ENCODE measurements around the gene ROPN1B.
"Not testable (repeated sequence)": the region's sequence is repeated elsewhere in the genome, so short reads cannot be mapped to it uniquely, and the experiment has no call there.

ROPN1B gene

DNA sequence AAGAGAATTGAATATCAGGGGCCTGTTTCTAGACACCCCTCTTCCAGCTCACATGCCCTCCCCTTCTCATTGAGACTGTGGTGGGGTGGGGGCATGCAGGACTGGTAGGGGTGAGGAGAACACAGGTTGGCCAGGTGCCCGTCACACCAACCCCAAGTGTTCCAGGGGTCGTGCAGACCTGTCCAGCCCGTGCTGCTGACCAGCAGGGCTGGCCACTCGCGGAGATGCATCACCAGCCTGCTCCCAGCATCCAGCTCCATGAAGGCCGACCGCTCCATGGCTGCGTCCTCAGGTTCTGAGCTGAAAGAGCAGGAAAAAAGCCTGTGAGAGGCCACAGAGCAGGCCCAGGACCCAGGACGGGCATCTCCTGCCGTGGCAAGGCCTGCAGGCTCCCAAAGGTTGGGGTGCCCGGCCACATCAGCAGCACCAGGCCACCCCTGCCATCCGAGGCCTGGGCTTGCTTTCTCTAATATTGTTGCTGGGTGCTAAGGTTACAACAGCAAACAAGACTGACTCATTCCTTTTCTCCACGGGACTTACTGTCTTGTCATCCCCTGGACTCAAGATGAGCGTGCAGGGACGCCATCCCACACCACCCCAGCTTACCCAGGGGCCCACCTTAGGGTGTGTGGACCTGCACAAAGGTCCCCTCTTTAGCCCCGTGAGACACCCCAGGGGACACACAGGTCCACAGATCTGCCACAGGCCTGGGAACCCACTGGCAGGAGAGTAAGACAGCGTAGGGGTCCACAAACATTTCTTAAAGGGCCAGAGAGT lies 35.4 kb upstream of the ROPN1B start:
- H3K36me3 ChIP-seq (ENCODE audit: control insufficient read depth in 2 of 2, insufficient read depth in 2 of 2, low read length in 2 of 2); H3K4me3 ChIP-seq (ENCODE audit: low read length in 2 of 2); H3K27me3 ChIP-seq (ENCODE audit: control insufficient read depth in 1 of 2, insufficient read depth in 2 of 2, low read length in 2 of 2); H3K9me3 ChIP-seq (ENCODE audit: control insufficient read depth in 2 of 2, low read length in 2 of 2); H3K4me1 ChIP-seq (ENCODE audit: control insufficient read depth, insufficient read depth, low read length); H3K27ac ChIP-seq (ENCODE audit: low read length); H3K9ac ChIP-seq (ENCODE audit: low read length in 2 of 2): not testable (repeated sequence)

DNA sequence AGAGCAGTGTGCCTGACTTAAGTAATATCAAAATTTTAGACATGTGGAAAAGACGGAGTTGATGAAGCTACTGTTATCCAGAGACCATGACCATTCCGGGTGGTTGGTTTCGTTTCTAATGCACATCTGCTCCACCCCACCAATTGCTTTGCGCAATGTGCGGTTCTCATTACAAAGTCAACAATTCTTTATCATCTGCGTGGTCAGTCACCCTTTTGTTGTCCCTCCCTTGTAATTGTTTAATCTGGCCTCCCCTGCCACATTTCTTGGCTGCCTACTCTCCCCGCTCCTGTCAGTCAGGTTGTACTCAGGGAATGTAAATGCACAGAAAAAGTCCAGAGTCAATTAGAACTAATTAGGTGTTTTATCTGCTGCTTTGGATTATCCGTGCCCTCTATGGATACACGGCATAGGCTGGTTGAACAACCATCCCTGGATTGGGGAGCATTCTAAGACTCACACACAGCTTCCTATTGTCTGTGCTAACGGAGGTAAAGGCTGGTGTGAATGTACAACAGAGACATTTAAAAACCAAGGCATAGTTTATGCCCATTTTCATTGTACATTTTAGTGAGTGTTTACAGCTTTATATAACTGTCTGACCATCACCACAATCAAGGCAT lies 33.6 kb upstream of the ROPN1B start:
- H3K4me3 ChIP-seq (ENCODE audit: low read length in 2 of 2); H3K36me3 ChIP-seq (ENCODE audit: control insufficient read depth in 2 of 2, insufficient read depth in 2 of 2, low read length in 2 of 2); H3K9ac ChIP-seq (ENCODE audit: low read length in 2 of 2); H3K4me1 ChIP-seq (ENCODE audit: control insufficient read depth, insufficient read depth, low read length); H3K27me3 ChIP-seq (ENCODE audit: control insufficient read depth in 1 of 2, insufficient read depth in 2 of 2, low read length in 2 of 2); H3K9me3 ChIP-seq (ENCODE audit: control insufficient read depth in 2 of 2, low read length in 2 of 2); H3K27ac ChIP-seq (ENCODE audit: low read length): not testable (repeated sequence)

DNA sequence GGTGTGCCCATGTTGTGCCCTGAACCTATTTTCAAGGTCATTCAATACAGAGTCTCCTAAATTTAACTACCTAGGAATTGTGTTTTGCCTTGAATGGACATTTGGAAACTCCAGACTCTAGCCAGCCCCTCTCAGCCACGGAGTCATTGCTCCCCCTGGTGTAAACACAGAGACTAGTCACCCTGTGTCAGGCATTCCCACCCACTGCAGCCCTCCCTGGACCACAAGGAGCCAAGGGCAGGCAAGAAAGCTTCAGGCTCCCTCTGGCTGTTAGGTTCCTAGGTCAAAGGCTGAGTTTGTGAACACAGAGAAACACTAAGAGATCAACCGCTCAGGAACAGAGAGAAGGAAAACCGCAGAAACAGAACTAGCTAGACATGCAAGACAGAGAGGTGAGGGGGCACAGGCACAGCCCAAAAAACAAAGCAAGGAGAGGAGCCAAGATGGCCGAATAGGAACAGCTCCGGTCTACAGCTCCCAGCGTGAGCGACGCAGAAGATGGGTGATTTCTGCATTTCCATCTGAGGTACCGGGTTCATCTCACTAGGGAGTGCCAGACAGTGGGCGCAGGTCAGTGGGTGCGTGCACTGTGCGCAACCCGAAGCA lies 32.7 kb upstream of the ROPN1B start:
- H3K9ac ChIP-seq (ENCODE audit: low read length in 2 of 2); H3K36me3 ChIP-seq (ENCODE audit: control insufficient read depth in 2 of 2, insufficient read depth in 2 of 2, low read length in 2 of 2); H3K27ac ChIP-seq (ENCODE audit: low read length); H3K27me3 ChIP-seq (ENCODE audit: control insufficient read depth in 1 of 2, insufficient read depth in 2 of 2, low read length in 2 of 2); H3K4me1 ChIP-seq (ENCODE audit: control insufficient read depth, insufficient read depth, low read length); H3K4me3 ChIP-seq (ENCODE audit: low read length in 2 of 2); H3K9me3 ChIP-seq (ENCODE audit: control insufficient read depth in 2 of 2, low read length in 2 of 2): not testable (repeated sequence)

DNA sequence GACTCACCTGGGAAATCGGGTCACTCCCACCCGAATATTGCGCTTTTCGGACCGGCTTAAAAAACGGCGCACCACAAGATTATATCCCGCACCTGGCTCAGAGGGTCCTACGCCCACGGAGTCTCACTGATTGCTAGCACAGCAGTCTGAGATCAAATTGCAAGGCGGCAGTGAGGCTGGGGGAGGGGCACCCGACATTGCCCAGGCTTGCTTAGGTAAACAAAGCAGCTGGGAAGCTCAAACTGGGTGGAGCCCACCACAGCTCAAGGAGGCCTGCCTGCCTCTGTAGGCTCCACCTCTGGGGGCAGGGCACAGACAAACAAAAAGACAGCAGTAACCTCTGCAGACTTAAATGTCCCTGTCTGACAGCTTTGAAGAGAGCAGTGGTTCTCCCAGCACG lies 32.1 kb upstream of the ROPN1B start:
- H3K27ac ChIP-seq (ENCODE audit: low read length); H3K36me3 ChIP-seq (ENCODE audit: control insufficient read depth in 2 of 2, insufficient read depth in 2 of 2, low read length in 2 of 2); H3K27me3 ChIP-seq (ENCODE audit: control insufficient read depth in 1 of 2, insufficient read depth in 2 of 2, low read length in 2 of 2); H3K9ac ChIP-seq (ENCODE audit: low read length in 2 of 2); H3K9me3 ChIP-seq (ENCODE audit: control insufficient read depth in 2 of 2, low read length in 2 of 2); H3K4me3 ChIP-seq (ENCODE audit: low read length in 2 of 2); H3K4me1 ChIP-seq (ENCODE audit: control insufficient read depth, insufficient read depth, low read length): not testable (repeated sequence)

DNA sequence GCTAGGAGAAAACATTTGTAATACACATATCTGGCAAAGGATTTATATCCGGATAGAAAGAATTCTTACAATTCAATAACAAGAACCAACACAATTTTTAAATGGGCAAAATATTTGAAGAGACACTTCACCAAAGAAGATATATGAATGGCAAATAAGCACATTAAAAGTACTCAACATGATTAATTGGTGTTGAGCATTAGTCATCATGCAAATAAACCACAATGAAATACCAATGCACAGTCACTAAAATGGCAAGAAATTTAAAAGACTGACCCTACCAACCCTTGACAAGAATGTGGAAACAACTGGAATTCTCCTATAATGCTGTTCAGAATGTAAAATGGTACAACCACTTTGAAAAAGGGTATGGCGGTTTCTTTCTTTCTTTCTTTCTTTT lies 21.2 kb upstream of the ROPN1B start:
- not testable (repeated sequence) for H3K27ac ChIP-seq (ENCODE audit: low read length); H3K27me3 ChIP-seq (ENCODE audit: control insufficient read depth in 1 of 2, insufficient read depth in 2 of 2, low read length in 2 of 2); H3K4me1 ChIP-seq (ENCODE audit: control insufficient read depth, insufficient read depth, low read length); H3K9me3 ChIP-seq (ENCODE audit: control insufficient read depth in 2 of 2, low read length in 2 of 2); H3K9ac ChIP-seq (ENCODE audit: low read length in 2 of 2); H3K36me3 ChIP-seq (ENCODE audit: control insufficient read depth in 2 of 2, insufficient read depth in 2 of 2, low read length in 2 of 2); H3K4me3 ChIP-seq (ENCODE audit: low read length in 2 of 2)

DNA sequence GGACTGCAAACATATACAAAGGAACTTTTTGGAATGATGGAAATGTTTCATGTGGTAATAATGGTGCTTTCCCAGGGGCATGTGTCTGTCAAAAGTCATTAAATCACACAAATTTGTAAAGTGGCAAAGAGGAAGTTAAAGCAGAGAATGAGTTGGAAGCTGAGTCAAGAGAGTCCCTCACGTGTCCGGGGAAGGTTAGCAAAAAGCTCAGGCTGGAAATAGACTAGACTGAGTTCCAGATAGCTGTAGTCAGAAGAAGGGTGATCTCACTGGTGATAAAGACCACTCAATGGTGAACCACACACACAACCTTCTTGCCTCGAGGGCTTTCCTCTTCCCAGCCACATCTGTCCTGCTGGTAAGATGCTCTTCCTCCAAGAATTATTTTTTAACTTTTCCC lies 20.1 kb upstream of the ROPN1B start:
- not testable (repeated sequence) for H3K36me3 ChIP-seq (ENCODE audit: control insufficient read depth in 2 of 2, insufficient read depth in 2 of 2, low read length in 2 of 2); H3K9ac ChIP-seq (ENCODE audit: low read length in 2 of 2); H3K4me1 ChIP-seq (ENCODE audit: control insufficient read depth, insufficient read depth, low read length); H3K9me3 ChIP-seq (ENCODE audit: control insufficient read depth in 2 of 2, low read length in 2 of 2); H3K27me3 ChIP-seq (ENCODE audit: control insufficient read depth in 1 of 2, insufficient read depth in 2 of 2, low read length in 2 of 2); H3K27ac ChIP-seq (ENCODE audit: low read length); H3K4me3 ChIP-seq (ENCODE audit: low read length in 2 of 2)

DNA sequence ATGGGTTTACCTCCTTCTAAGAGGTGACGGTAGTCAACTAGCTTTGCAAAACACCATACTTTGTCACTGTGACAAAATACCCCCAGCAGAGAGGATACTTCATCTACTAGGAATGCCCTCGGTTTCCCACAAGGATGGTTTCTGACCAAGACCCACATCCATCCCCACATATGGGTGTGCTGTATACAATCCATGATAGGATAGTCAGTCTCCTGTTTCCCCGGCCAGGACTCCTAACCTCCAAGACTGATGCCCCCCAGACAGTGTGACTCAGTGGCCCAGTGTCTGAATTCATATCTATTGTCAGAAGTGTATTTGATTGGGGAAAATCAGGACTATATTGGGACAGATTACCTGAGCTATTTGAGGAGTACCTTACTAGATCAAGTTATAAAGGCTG lies 17.8 kb upstream of the ROPN1B start:
- H3K9ac ChIP-seq (ENCODE audit: low read length in 2 of 2); H3K9me3 ChIP-seq (ENCODE audit: control insufficient read depth in 2 of 2, low read length in 2 of 2); H3K27me3 ChIP-seq (ENCODE audit: control insufficient read depth in 1 of 2, insufficient read depth in 2 of 2, low read length in 2 of 2); H3K4me1 ChIP-seq (ENCODE audit: control insufficient read depth, insufficient read depth, low read length); H3K27ac ChIP-seq (ENCODE audit: low read length); H3K4me3 ChIP-seq (ENCODE audit: low read length in 2 of 2); H3K36me3 ChIP-seq (ENCODE audit: control insufficient read depth in 2 of 2, insufficient read depth in 2 of 2, low read length in 2 of 2): not testable (repeated sequence)

DNA sequence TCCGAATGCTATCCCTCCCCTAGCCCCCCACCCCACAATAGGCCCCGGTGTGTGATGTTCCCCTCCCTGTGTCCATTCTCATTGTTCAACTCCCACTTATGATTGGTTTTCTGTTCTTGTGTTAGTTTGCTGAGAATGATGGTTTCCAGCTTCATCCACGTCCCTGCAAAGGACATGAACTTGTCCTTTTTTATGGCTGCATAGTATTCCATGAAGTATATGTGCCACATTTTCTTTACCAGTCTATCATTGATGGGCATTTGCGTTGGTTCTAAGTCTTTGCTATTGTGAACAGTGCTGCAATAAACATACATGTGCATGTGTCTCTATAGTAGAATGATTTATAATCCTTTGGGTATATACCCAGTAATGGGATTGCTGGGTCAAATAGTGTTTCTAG lies 12.0 kb upstream of the ROPN1B start:
- H3K27me3 ChIP-seq (ENCODE audit: control insufficient read depth in 1 of 2, insufficient read depth in 2 of 2, low read length in 2 of 2), result peaks cover 8 to 13% of the 10 kb centered on the region in 2 donors

DNA sequence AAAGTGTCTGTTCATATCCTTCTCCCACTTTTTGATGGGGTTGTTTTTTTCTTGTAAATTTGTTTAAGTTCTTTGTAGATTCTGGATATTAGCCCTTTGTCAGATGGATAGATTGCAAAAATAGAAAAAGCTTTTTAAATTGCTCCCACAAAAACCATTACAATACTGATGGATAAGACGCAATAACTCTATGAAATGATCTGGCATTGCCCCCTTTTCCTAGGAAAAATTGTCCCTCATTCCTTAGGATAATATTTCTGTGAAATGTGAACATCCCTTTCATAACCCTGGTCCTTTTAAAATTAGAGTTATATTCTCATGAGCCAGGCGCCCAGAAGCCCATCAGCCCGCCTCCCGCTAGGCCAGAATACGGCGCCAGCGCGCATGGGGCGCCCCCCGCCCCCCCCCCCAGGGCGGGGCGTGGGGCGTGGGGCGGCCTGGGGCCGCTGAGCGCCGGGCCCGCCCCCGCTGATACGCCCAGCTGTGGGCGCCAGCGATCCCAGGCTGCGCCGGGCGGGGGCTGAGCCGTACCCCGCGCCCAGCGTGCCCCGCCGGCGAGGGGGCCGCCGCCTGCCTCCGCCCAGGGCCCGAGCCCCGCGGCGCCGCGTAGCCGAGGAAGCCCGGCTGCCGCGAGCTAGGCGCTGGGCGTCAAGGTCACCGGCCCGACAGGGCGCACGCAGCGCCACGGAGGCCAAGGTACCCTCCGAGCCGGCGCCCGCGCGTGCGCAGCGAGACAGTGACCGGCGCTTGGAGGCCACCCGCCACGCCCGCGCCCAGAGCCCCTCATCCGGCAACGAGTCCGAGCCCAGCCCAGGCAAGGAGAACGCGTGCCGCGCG lies 11.1 kb upstream of the ROPN1B start:
- Histone ChIP-seq H3K4me3 (ENCODE audit: low read length in 2 of 2) (no peak overlapping the region), H3K9ac (ENCODE audit: low read length in 2 of 2) (no peak overlapping the region), H3K9me3 (ENCODE audit: control insufficient read depth in 2 of 2, low read length in 2 of 2) (no peaks in the 10 kb centered on the region), H3K4me1 (ENCODE audit: control insufficient read depth, insufficient read depth, low read length) (no peaks in the 10 kb centered on the region), H3K27ac (ENCODE audit: low read length) (no peak overlapping the region), H3K36me3 (ENCODE audit: control insufficient read depth in 2 of 2, insufficient read depth in 2 of 2, low read length in 2 of 2) (no peaks in the 10 kb centered on the region), H3K27me3 (ENCODE audit: control insufficient read depth in 1 of 2, insufficient read depth in 2 of 2, low read length in 2 of 2) (peaks cover 8 to 13% of the 10 kb centered on the region in 2 donors)

More for the DNA sequence above, 12.0 kb upstream of the ROPN1B start:
- not testable (repeated sequence) for H3K9ac ChIP-seq (ENCODE audit: low read length in 2 of 2); H3K4me3 ChIP-seq (ENCODE audit: low read length in 2 of 2); H3K4me1 ChIP-seq (ENCODE audit: control insufficient read depth, insufficient read depth, low read length); H3K27ac ChIP-seq (ENCODE audit: low read length); H3K9me3 ChIP-seq (ENCODE audit: control insufficient read depth in 2 of 2, low read length in 2 of 2); H3K36me3 ChIP-seq (ENCODE audit: control insufficient read depth in 2 of 2, insufficient read depth in 2 of 2, low read length in 2 of 2)

DNA sequence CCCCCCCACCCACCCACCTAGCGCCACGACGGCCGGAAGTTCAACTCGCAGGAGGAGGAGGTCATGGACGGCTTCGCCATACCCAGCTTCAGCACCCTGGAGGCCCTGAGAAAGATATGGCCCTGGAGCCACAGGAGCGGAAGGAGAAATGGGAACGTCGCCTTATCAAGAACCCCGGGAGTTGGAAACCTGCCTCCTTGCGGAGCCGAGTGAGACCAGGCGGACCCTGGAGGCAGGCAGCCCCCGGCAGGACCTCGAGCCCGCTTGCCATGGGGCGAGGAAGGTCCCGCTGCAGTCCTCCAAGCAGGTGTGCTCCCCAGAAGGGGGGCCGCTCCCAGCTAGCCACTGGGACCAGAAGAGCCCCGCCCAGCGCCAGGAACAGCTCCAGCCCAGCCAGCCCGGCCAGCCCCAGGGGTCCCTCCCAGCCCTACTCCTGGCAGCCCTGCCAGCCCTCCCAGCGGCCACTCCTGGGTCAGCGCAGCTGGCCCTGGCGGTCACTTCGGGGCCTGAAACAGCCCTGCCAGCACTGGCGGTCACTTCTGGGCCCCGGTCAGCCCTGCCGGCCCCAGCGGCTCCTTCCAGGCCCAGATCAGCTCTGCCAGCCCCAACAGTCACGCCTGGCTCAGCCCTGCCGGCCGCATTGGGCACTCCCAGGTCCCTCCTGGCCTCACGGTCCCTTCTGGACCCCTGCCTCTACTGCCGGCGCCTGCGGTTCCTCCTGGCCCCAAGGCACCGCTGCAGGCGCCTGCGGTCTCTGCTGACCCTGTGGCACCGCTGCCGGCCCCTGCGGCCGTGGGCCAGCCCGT lies 10.3 kb upstream of the ROPN1B start:
- no peak overlapping the region for H3K9ac ChIP-seq (ENCODE audit: low read length in 2 of 2)
- no peaks in the 10 kb centered on the region for H3K36me3 ChIP-seq (ENCODE audit: control insufficient read depth in 2 of 2, insufficient read depth in 2 of 2, low read length in 2 of 2)
- no peak overlapping the region for H3K4me3 ChIP-seq (ENCODE audit: low read length in 2 of 2)
- H3K27me3 ChIP-seq (ENCODE audit: control insufficient read depth in 1 of 2, insufficient read depth in 2 of 2, low read length in 2 of 2), result peaks cover 8 to 13% of the 10 kb centered on the region in 2 donors
- H3K27ac ChIP-seq (ENCODE audit: low read length), result no peak overlapping the region
- H3K4me1 ChIP-seq (ENCODE audit: control insufficient read depth, insufficient read depth, low read length), result no peaks in the 10 kb centered on the region
- no peaks in the 10 kb centered on the region for H3K9me3 ChIP-seq (ENCODE audit: control insufficient read depth in 2 of 2, low read length in 2 of 2)
